ENCODE data around the gene HSD3B7.

Gene HSD3B7

DNA sequence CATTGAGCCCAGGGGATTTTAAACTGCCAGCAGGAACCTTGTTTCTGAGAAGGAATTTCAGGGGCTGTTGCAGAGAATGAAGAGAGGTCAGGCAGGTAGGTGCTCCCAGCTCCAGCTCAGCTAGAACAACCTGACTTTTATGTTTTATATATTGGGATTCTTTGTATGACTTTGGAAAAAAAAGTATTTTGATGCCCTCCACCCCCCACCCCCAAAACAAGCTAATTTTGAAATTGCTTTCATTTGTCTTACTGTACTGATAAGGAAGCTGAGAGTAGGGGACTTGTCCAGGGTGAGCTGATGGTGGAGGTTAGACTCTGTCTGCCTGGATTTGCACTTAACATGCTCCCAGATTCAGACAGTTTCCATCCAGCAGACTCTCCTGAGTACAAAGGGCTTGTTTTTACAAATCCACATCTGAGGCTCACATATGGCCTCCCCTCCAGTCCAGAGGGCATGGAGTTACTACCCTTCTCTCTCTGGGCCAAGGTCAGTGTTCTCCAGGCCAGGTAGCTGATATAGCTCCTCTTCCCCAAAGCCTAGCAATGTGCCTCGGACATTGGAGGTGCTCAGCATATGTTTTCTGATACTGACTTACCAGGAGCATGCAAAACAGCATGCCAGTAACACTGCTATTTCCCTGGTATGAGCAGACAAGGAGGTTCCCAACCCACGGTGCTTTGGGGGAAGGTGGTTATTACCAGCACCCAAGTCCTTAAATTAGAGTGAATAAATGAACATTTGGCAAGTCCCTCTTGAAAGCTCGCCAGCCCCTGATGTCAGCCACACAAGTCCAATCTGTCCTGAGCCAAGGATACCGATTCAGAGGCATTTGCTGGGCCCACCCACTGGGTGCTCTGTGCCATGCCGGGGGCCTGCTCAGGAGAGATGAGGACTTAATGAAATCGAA is 14.1 kb downstream of the HSD3B7 start:
- no peak for TF ChIP-seq CTCF (IDR thresholded peaks at IDR 0.05; ENCODE audit: low read depth, low read length, missing control alignments)
- H3K4me3 ChIP-seq (ENCODE audit: low read depth, low read length), result no peak overlapping the region
- no peak for DNase-seq (ENCODE audit: low read depth)
- in situ Hi-C loops (cut with HindIII; ENCODE audit: low sequenced_read_pairs), result no loop called here

DNA sequence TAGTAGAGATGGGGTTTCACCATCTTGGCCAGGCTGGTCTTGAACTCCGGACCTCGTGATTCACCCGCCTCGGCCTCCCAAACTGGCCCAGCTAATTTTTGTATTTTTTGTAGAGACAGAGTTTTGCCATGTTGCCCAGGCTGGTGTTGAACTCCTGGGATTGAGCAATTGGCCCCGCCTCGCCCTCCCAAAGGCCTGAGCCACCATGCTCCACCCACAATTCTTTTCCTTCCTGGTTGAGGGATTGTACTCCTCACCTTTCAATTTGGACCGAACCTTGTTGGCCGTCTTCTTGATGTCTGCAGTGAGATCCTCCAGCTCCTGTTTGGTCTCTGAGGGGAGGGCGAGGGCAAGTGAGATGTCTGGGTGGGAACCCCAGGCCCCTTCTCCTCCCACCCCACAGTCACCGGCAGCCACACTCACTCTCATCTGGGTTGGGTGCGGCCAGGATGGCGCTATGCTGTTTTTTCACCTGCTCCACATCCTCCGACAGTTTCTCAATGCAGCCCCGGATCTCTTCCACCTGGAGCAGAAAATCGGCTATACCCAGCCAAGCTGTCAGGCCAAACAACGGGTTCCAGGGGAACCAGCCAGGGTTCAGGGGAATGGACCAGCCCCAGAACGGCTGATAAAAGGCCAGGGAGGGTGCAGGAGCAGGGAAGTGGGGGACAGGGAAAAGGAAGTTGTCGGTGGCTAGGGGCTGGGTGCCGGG is 15.8 kb downstream of the HSD3B7 start:
- no peak for DNase-seq (ENCODE audit: low read depth)
- no peak overlapping the region for H3K4me3 ChIP-seq (ENCODE audit: low read depth, low read length)
- no peak for TF ChIP-seq CTCF (IDR thresholded peaks at IDR 0.05; ENCODE audit: low read depth, low read length, missing control alignments)
- in situ Hi-C loops (cut with HindIII; ENCODE audit: low sequenced_read_pairs), result loop anchor here (5.0 kb wide), 1 partner anchor 61 kb away; no protein-coding TSS in a partner anchor

GRCh38 chr16:31001507-31002249 is 16.7 kb downstream of the HSD3B7 start:
- H3K4me3 ChIP-seq (ENCODE audit: low read depth, low read length), result no peak overlapping the region
- no peak for DNase-seq (ENCODE audit: low read depth)
- in situ Hi-C loops (cut with HindIII; ENCODE audit: low sequenced_read_pairs), result loop anchor here (5.0 kb wide), 1 partner anchor 61 kb away; no protein-coding TSS in a partner anchor
- no peak for TF ChIP-seq CTCF (IDR thresholded peaks at IDR 0.05; ENCODE audit: low read depth, low read length, missing control alignments)

- in situ Hi-C loops (cut with HindIII; ENCODE audit: low sequenced_read_pairs), result loop anchor here (5.0 kb wide), 1 partner anchor 60 kb away; no protein-coding TSS in a partner anchor
- TF ChIP-seq CTCF (IDR thresholded peaks at IDR 0.05; ENCODE audit: low read depth, low read length, missing control alignments), result no peak
- DNase-seq (ENCODE audit: low read depth), result no peak
- H3K4me3 ChIP-seq (ENCODE audit: low read depth, low read length), result no peak overlapping the region
Measured at GRCh38 chr16:31002250-31002700, 17.3 kb downstream of the HSD3B7 start.

DNA sequence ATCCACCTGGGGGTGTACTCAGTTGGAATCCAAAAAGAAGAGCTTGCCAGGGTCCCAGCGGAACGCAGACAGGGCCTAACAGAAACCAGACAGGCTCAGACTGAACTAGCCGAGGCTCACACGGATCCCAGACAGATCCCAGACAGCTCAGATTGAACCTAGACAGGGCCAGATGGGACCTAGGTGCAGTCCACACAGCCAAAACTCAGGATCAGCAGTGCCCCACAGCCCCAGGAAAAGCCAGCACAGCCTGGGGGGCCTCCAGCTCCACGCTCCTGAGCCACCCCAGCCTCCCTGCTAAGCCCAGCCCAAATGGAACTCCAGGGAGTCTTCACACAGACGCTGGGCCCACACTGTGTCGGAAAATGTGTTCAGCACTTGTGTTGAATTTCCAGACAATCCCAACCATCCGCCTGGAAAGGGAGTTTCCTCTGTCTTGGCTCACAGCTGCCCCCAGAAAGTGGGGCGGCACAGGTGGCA is 17.9 kb downstream of the HSD3B7 start:
- no peak for TF ChIP-seq CTCF (IDR thresholded peaks at IDR 0.05; ENCODE audit: low read depth, low read length, missing control alignments)
- in situ Hi-C loops (cut with HindIII; ENCODE audit: low sequenced_read_pairs), result loop anchor here (5.0 kb wide), 1 partner anchor 59 kb away; no protein-coding TSS in a partner anchor
- no peak for DNase-seq (ENCODE audit: low read depth)
- no peak overlapping the region for H3K4me3 ChIP-seq (ENCODE audit: low read depth, low read length)

- no peak for DNase-seq (ENCODE audit: low read depth)
- H3K4me3 ChIP-seq (ENCODE audit: low read depth, low read length), result no peak overlapping the region
- TF ChIP-seq CTCF (IDR thresholded peaks at IDR 0.05; ENCODE audit: low read depth, low read length, missing control alignments), result no peak
- in situ Hi-C loops (cut with HindIII; ENCODE audit: low sequenced_read_pairs), result loop anchor here (5.0 kb wide), 1 partner anchor 59 kb away; no protein-coding TSS in a partner anchor
Measured at GRCh38 chr16:31003744-31004143, 18.7 kb downstream of the HSD3B7 start.

Data from astrocyte of the cerebellum (primary cell).